Neuronal stem cell (in vitro differentiated cells): ENCODE data around the gene ZNF865.

Experiments
- DNase-seq: peaks from one replicate; pipeline ENCODE4 v3.0.0-alpha.2; 2013; ENCODE audit warnings: low spot score
- H2AFZ ChIP-seq: one replicate; pipeline ENCODE4 v1.6.1; 2013; ENCODE audit warnings: mild to moderate bottlenecking, low read length, inconsistent platforms
- H2AK5ac ChIP-seq: 2 replicates; pipeline ENCODE4 v1.6.1; 2013; ENCODE audit warnings: low read depth, mild to moderate bottlenecking, inconsistent platforms, low read length, moderate library complexity, mixed read lengths
- H2BK120ac ChIP-seq: 2 replicates; pipeline ENCODE4 v1.6.1; 2013; ENCODE audit warnings: low read depth, mild to moderate bottlenecking, inconsistent platforms, low read length, moderate library complexity, mixed read lengths
- H2BK12ac ChIP-seq: one replicate; pipeline ENCODE4 v1.6.1; 2013; ENCODE audit warnings: low read length, inconsistent platforms
- H2BK15ac ChIP-seq: 2 replicates; pipeline ENCODE4 v1.6.1; 2013; ENCODE audit warnings: mild to moderate bottlenecking, low read length, inconsistent platforms, mixed read lengths
- H2BK5ac ChIP-seq: one replicate; pipeline ENCODE4 v1.6.1; 2013; ENCODE audit warnings: inconsistent platforms, mild to moderate bottlenecking, low read length, moderate library complexity
- H3K14ac ChIP-seq: one replicate; pipeline ENCODE4 v1.6.1; 2013; ENCODE audit warnings: low read length, inconsistent platforms
- H3K18ac ChIP-seq: 2 replicates; pipeline ENCODE4 v1.6.1; 2013; ENCODE audit warnings: low read length, inconsistent platforms
- H3K23ac ChIP-seq: 2 replicates; pipeline ENCODE4 v1.6.1; 2013; ENCODE audit warnings: low read depth, mild to moderate bottlenecking, mixed read lengths, low read length, inconsistent platforms; ENCODE audit not compliant: poor library complexity
- H3K27ac ChIP-seq: replicated peaks from 3 replicates; pipeline ENCODE4 v1.5.1; 2013; ENCODE audit warnings: low read length, inconsistent platforms
- H3K27me3 ChIP-seq, 3 experiments: 2 replicates each; pipeline ENCODE4 v1.6.1; 2013; ENCODE audit warnings: low read length in 3 of 3, mild to moderate bottlenecking in 2 of 3, inconsistent platforms in 1 of 3, low read depth in 1 of 3, mixed read lengths in 1 of 3, moderate library complexity in 1 of 3; ENCODE audit not compliant: control insufficient read depth in 3 of 3, insufficient read depth in 3 of 3
- H3K36me3 ChIP-seq, 2 donors: replicated peaks in 1 of 2; 2 replicates each; pipeline ENCODE4 v1.6.1; 2013; ENCODE audit warnings: low read length in 2 of 2; ENCODE audit not compliant: control insufficient read depth in 2 of 2, insufficient read depth in 2 of 2
- H3K4ac ChIP-seq: 2 replicates; pipeline ENCODE4 v1.6.1; 2013; ENCODE audit warnings: inconsistent platforms, mild to moderate bottlenecking, low read length, moderate library complexity
- H3K4me1 ChIP-seq, 2 donors: 1 replicate in 1 of 2; 2 replicates in 1 of 2; pipeline ENCODE4 v1.6.1; 2013; ENCODE audit warnings: low read length in 2 of 2, low read depth in 1 of 2; ENCODE audit not compliant: control insufficient read depth in 2 of 2, insufficient read depth in 1 of 2
- H3K4me2 ChIP-seq: one replicate; pipeline ENCODE4 v1.6.1; 2013; ENCODE audit warnings: mild to moderate bottlenecking, low read length, inconsistent platforms; ENCODE audit not compliant: insufficient read depth, poor library complexity, severe bottlenecking
- H3K4me3 ChIP-seq, 2 donors: 2 replicates each; pipeline ENCODE4 v1.5.1; 2013; ENCODE audit warnings: low read length in 2 of 2, mild to moderate bottlenecking in 2 of 2, inconsistent platforms in 1 of 2, moderate library complexity in 1 of 2
- H3K79me1 ChIP-seq: one replicate; pipeline ENCODE4 v1.6.1; 2013; ENCODE audit warnings: low read depth, mild to moderate bottlenecking, inconsistent platforms, low read length, moderate library complexity
- H3K9ac ChIP-seq: one replicate; pipeline ENCODE4 v1.6.1; 2013; ENCODE audit warnings: mild to moderate bottlenecking, low read depth, low read length, inconsistent platforms; ENCODE audit not compliant: poor library complexity
- H3K9me3 ChIP-seq, 2 donors: replicated peaks in 1 of 2; 2 replicates each; pipeline versions ENCODE3 to v1.6.1; 2013; ENCODE audit warnings: low read length in 2 of 2, mild to moderate bottlenecking in 2 of 2, inconsistent platforms in 1 of 2, low read depth in 1 of 2, mixed read lengths in 1 of 2, moderate library complexity in 1 of 2; ENCODE audit not compliant: control insufficient read depth in 2 of 2, insufficient read depth in 1 of 2
- H4K8ac ChIP-seq: one replicate; pipeline ENCODE4 v1.6.1; 2013; ENCODE audit warnings: low read depth, mild to moderate bottlenecking, inconsistent platforms, low read length, moderate library complexity
- H4K91ac ChIP-seq: one replicate; pipeline ENCODE4 v1.6.1; 2013; ENCODE audit warnings: low read length, low read depth, mild to moderate bottlenecking, inconsistent platforms; ENCODE audit not compliant: poor library complexity
- WGBS, 2 donors: extraction: QIAGEN DNeasy Blood & Tissue Kit; methylation state at CpG; one replicate each; pipeline ENCODE4 v1.1.7; 2013; ENCODE audit warnings: missing lambda C conversion rate in 2 of 2, mixed read lengths in 1 of 2; ENCODE audit not compliant: insufficient read length in 2 of 2, insufficient replicate concordance in 1 of 2; ENCODE audit errors: extremely low coverage in 2 of 2; 5-methylcytosine and 5-hydroxymethylcytosine counted together

ZNF865 gene

DNA sequence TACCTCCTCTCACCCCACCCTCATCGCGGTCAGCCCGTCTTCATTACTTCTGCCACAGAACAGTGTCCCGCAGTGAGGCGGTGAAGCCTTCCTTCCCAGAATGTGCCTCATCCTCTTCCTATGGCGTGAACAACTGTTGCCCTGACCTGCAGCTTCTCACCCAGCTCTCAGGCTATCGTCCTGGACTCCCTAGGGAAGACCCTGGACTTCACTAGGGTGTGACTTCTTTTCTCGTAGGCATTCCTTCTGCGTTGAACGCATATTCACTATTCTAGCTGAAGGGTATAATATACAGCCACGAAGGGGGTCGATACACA is 982 bp downstream of the ZNF865 start:
- H3K36me3 ChIP-seq = peaks cover 7 to 42% of the 10 kb centered on the region in 2 donors
- H4K8ac ChIP-seq = no peak overlapping the region
- no peak overlapping the region for H2BK15ac ChIP-seq
- peak overlapping the region; percentile 10 for H2AK5ac ChIP-seq
- no peak overlapping the region for H3K23ac ChIP-seq
- peak overlapping the region; percentile 81 for H3K9ac ChIP-seq
- H3K79me1 ChIP-seq = peaks cover 7% of the 10 kb centered on the region
- H3K27ac ChIP-seq = peak overlapping the region; percentile 27
- H3K18ac ChIP-seq = no peak overlapping the region
- H3K4ac ChIP-seq = no peak overlapping the region
- H3K9me3 ChIP-seq = peaks cover 0 to 7% of the 10 kb centered on the region in 2 donors
- no peak overlapping the region for H2BK12ac ChIP-seq
- H3K4me3 ChIP-seq = peak overlapping the region; percentile 73 to 78
- H3K27me3 ChIP-seq = no peaks in the 10 kb centered on the region
- H2AFZ ChIP-seq = no peak overlapping the region
- no CpG with 5 or more reads among the region's 12 CpGs for WGBS, 2 donors
- no peak overlapping the region for H2BK120ac ChIP-seq
- no peak overlapping the region for H3K14ac ChIP-seq
- peak overlapping the region; percentile 89 for H3K4me2 ChIP-seq
- H2BK5ac ChIP-seq = no peak overlapping the region
- no peak overlapping the region for H4K91ac ChIP-seq
- DNase-seq = no peak
- peaks cover 4 to 9% of the 10 kb centered on the region in 2 donors for H3K4me1 ChIP-seq

DNA sequence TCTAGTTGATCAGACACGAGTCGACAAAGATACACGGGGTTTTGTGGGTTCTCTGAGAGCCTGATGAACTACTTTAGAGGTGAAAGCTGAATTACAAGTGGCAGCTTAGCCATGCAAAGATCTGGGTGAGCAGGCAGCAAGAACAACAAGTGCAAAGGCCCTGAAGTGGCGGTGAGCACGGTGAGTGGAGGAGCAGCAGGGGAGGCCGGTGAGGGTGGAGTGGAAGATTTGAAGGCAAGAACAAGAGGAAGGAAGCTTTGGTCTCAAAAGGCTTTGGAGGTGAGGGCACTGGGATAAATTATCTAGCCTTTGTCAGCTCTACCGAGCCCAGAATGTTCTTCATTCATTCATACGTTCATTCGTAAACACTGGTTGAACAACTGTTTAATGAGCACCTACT is 1.4 kb downstream of the ZNF865 start:
- Histone ChIP-seq H2BK15ac (no peak overlapping the region), H3K4me2 (peak overlapping the region; percentile 89), H2BK5ac (no peak overlapping the region), H2AK5ac (no peak overlapping the region), H3K79me1 (peaks cover 10% of the 10 kb centered on the region), H3K27me3 (no peaks in the 10 kb centered on the region), H3K27ac (no peak overlapping the region), H3K23ac (no peak overlapping the region), H2BK12ac (no peak overlapping the region), H3K36me3 (peaks cover 7 to 46% of the 10 kb centered on the region in 2 donors), H3K4me3 (peak overlapping the region; percentile 73 to 78), H3K14ac (no peak overlapping the region), H3K4ac (no peak overlapping the region), H4K8ac (no peak overlapping the region), H3K18ac (no peak overlapping the region), H2AFZ (no peak overlapping the region), H3K9ac (no peak overlapping the region), H4K91ac (no peak overlapping the region), H2BK120ac (no peak overlapping the region), H3K4me1 (peaks cover 4 to 9% of the 10 kb centered on the region in 2 donors), H3K9me3 (peaks cover 0 to 7% of the 10 kb centered on the region in 2 donors)
- no CpG with 5 or more reads among the region's 9 CpGs for WGBS, 2 donors
- no peak for DNase-seq

DNA sequence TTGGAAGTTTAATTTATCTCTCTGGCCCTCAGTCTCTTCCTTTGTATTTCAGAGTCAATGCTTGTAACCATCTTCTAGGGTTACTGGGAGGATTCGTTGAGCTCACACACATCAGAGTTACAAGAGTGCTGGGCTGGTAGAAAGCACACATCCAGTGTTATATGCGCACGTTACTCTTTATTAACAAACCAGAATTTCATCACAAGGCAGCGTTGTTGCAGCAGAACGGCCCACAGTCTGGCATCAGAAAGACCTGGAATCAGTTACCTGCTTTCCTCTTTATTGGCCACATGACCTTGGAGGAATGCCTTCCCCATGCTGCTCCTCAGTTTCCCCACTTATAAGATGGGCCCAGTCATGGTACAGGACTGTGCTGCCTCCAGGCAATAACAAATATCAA is 3.9 kb downstream of the ZNF865 start:
- peaks cover 7 to 62% of the 10 kb centered on the region in 2 donors for H3K36me3 ChIP-seq
- no peak overlapping the region for H3K4me3 ChIP-seq
- H3K27ac ChIP-seq = no peak overlapping the region
- WGBS, 2 donors = no CpG with 5 or more reads among the region's 5 CpGs
- no peak for DNase-seq
- no peak overlapping the region for H4K8ac ChIP-seq
- H3K79me1 ChIP-seq = peaks cover 8% of the 10 kb centered on the region
- H3K14ac ChIP-seq = no peak overlapping the region
- no peak overlapping the region for H2BK12ac ChIP-seq
- no peaks in the 10 kb centered on the region for H3K27me3 ChIP-seq
- no peak overlapping the region for H2BK15ac ChIP-seq
- no peak overlapping the region for H4K91ac ChIP-seq
- H2BK120ac ChIP-seq = no peak overlapping the region
- H3K23ac ChIP-seq = no peak overlapping the region
- peaks cover 4 to 9% of the 10 kb centered on the region in 2 donors for H3K4me1 ChIP-seq
- no peak overlapping the region for H3K9ac ChIP-seq
- H3K4ac ChIP-seq = no peak overlapping the region
- H3K18ac ChIP-seq = no peak overlapping the region
- H3K4me2 ChIP-seq = no peak overlapping the region
- H2BK5ac ChIP-seq = no peak overlapping the region
- no peaks in the 10 kb centered on the region for H3K9me3 ChIP-seq
- no peak overlapping the region for H2AFZ ChIP-seq
- no peak overlapping the region for H2AK5ac ChIP-seq

DNA sequence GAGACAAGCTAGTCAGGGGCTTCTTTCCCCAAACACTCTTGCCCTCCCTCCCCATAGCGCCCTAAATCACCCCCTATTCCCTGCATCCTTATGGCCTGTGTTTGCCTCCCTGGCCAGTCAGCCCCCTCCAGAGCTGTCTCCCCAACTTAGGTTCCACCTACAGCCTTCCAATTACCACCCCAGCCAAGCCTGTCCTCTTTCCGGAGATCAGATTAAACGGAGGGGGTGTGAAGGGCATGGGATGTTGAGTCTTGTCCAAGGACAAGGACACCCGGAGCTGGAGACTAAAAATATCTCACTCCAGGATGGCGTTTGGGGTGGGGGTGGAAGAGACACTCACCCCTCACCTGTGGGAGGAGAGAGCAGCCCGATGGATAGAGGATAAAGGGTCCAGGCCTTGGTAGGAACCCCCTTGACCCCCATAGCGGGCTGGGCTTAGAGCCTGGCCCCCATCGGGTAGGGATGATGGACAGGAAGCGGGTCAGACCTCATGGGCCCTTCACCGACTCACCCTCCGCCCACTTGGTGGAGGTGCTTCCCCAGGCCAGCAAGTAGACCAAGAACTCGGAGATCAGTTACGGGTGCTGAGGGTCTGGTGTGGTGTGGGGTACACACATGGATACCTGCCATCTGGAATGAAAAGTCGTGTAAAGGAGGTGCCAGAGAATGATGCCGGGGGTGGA is 6.0 kb downstream of the ZNF865 start:
- H3K27me3 ChIP-seq = no peaks in the 10 kb centered on the region
- no peak overlapping the region for H3K14ac ChIP-seq
- H3K18ac ChIP-seq = no peak overlapping the region
- no peak overlapping the region for H4K91ac ChIP-seq
- no peak overlapping the region for H2BK12ac ChIP-seq
- no peak overlapping the region for H3K4me2 ChIP-seq
- H3K79me1 ChIP-seq = peaks cover 18% of the 10 kb centered on the region
- no peak overlapping the region for H2AFZ ChIP-seq
- WGBS, 2 donors = no CpG with 5 or more reads among the region's 15 CpGs
- no peak for DNase-seq
- no peak overlapping the region for H2AK5ac ChIP-seq
- no peak overlapping the region for H3K23ac ChIP-seq
- H2BK5ac ChIP-seq = no peak overlapping the region
- H3K4ac ChIP-seq = no peak overlapping the region
- H2BK120ac ChIP-seq = no peak overlapping the region
- H3K27ac ChIP-seq = no peak overlapping the region
- H3K4me3 ChIP-seq = no peak overlapping the region
- no peak overlapping the region for H4K8ac ChIP-seq
- no peak overlapping the region for H3K9ac ChIP-seq
- H3K36me3 ChIP-seq = peaks cover 21 to 76% of the 10 kb centered on the region in 2 donors
- peaks cover 0 to 4% of the 10 kb centered on the region in 2 donors for H3K9me3 ChIP-seq
- peaks cover 3 to 4% of the 10 kb centered on the region in 2 donors for H3K4me1 ChIP-seq
- no peak overlapping the region for H2BK15ac ChIP-seq
